Ovary (tissue), 9 donors: Measurements from ENCODE around the gene LGI2. TPM values are rescaled to one million over a fixed set of nuclear protein-coding genes. Genes with fewer than 3 reads are reported as not detected.

ENCODE experiments used
- DNase-seq, 5 donors: peaks; one replicate each; pipeline ENCODE4 v3.0.0-alpha.2; 2019 to 2020
- H3K27ac ChIP-seq, 2 donors: fragments of 200-600 bp; one replicate each; pipeline versions ENCODE4 v1.5.1 to v1.8.0; 2019 to 2022
- H3K27me3 ChIP-seq: fragments of 200-600 bp; one replicate; pipeline ENCODE4 v1.8.0; 2022
- H3K36me3 ChIP-seq: fragments of 200-600 bp; sonication (generic); one replicate; pipeline ENCODE4 v1.5.1; 2019
- H3K4me1 ChIP-seq: one replicate; pipeline ENCODE4 v1.8.1; 2013; ENCODE audit warnings: mild to moderate bottlenecking, moderate library complexity; ENCODE audit not compliant: insufficient read depth
- H3K4me3 ChIP-seq: fragments of 200-600 bp; sonication (generic); one replicate; pipeline ENCODE4 v1.5.1; 2017
- H3K9me3 ChIP-seq, 2 donors: fragments of 200-600 bp in 1 of 2; sonication (generic) in 1 of 2; one replicate each; pipeline versions ENCODE4 v1.5.1 to v1.8.1; 2013 to 2019; ENCODE audit warnings: mild to moderate bottlenecking in 1 of 2, moderate library complexity in 1 of 2
- EP300 ChIP-seq: sonication (generic); formaldehyde crosslinking; IDR thresholded peaks from one replicate; pipeline ENCODE4 v1.6.1; 2017; ENCODE audit warnings: antibody characterized with exemption
- POLR2A ChIP-seq: fragments of 450-650 bp; IDR thresholded peaks from one replicate; pipeline ENCODE4 v1.6.1; 2017; ENCODE audit warnings: antibody characterized with exemption, mild to moderate bottlenecking, moderate library complexity
- WGBS, 3 donors: extraction: QIAGEN DNeasy Blood & Tissue Kit in 1 of 3; methylation state at CpG; one replicate each; pipeline versions ENCODE4 v1.1.5 to v1.1.7; 2013 to 2017; 5-methylcytosine and 5-hydroxymethylcytosine counted together
- intact Hi-C, 4 donors: fragments of 100-400 bp; cut with DNase I; formaldehyde crosslinking; loops; one replicate each; pipeline versions ENCODE4 v1.11.0 to v1.15.1; 2022 to 2023
- polyA plus RNA-seq, 2 donors: library from polyadenylated mRNA; stranded (reverse); fragments of 200-250 nt in 1 of 2; fragments of 350-450 nt in 1 of 2; fragmentation: Illumina TruSeq in 1 of 2; extraction: RNeasy Lipid Tissue Mini Kit (QIAGEN cat#74804) in 1 of 2; gene quantifications; one replicate each; pipeline ENCODE4 v1.2.3, GENCODE V29; 2013 to 2014
- total RNA-seq, 7 donors: library from RNA; depleted of rRNA in 2 of 7; stranded (reverse); fragments of >200 nt in 2 of 7; fragmentation: NEBNext Ultra II Directional in 3 of 7; extraction: Animal tissue kit (Norgen Biotek cat#: 25700) in 3 of 7; gene quantifications; one replicate each; pipeline versions ENCODE4 v1.1.0 to v1.2.4, GENCODE V29; 2016 to 2023
- TF ChIP-seq, protein P1 (sequence below), 3 donors: fragments of 450-650 bp in 2 of 3; fragments of 200-600 bp in 1 of 3; IDR thresholded peaks; one replicate each; pipeline versions ENCODE4 v1.5.1 to v1.8.0; 2016 to 2022; ENCODE audit warnings: antibody characterized with exemption in 3 of 3, mild to moderate bottlenecking in 1 of 3
- donor health status: DM: no; HTN: no; CAD: no; lungs with moderate emphysema.
- donor health status: DM: no; HTN: no; CAD: no.
- donor health status: Bipolar disorder and iron deficiency.
- donor health status: DM: yes; HTN: yes; CAD: no.
- donor health status: DM: no; HTN: no; CAD: no.
- donor health status: DM: yes; HTN: yes; CAD: no.

The LGI2 gene
- total and polyA plus RNA-seq, 9 donors = 0.36 to 19.8 (median 1.9) TPM

DNA sequence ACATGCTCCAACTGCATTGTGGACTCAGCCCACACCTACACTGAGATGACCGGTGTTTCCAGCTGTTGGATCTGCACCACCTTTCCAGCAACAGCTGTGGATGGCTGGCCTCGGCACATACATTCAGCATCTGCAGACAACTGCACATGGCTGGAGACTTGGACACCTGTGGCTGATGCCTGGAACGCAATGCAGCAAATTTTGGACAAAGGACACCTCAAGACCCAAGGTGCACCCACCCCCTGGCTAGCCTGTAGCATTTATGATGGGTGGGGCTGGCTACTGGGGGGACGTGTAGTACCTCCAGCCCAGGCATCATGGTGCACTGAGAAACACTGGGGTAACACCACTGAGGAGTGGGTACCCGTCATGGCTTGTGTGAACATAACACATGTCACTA lies 60.6 kb downstream of the LGI2 start:
- H3K9me3 ChIP-seq = no peaks in the 10 kb centered on the region
- H3K27ac ChIP-seq = no peak overlapping the region
- H3K4me3 ChIP-seq = no peak overlapping the region
- intact Hi-C loops = loop anchor here in 1 of 4 donors (10.0 kb wide), 1 partner anchor 285 kb away; no protein-coding TSS in a partner anchor
- H3K4me1 ChIP-seq = no peaks in the 10 kb centered on the region
- H3K36me3 ChIP-seq = no peaks in the 10 kb centered on the region
- WGBS, 3 donors = 83 to 89% (median 85%) methylated on average over 5 of the region's 5 CpGs
- TF ChIP-seq EP300 (no peak), POLR2A (no peak)
- TF ChIP-seq, protein P1, sequence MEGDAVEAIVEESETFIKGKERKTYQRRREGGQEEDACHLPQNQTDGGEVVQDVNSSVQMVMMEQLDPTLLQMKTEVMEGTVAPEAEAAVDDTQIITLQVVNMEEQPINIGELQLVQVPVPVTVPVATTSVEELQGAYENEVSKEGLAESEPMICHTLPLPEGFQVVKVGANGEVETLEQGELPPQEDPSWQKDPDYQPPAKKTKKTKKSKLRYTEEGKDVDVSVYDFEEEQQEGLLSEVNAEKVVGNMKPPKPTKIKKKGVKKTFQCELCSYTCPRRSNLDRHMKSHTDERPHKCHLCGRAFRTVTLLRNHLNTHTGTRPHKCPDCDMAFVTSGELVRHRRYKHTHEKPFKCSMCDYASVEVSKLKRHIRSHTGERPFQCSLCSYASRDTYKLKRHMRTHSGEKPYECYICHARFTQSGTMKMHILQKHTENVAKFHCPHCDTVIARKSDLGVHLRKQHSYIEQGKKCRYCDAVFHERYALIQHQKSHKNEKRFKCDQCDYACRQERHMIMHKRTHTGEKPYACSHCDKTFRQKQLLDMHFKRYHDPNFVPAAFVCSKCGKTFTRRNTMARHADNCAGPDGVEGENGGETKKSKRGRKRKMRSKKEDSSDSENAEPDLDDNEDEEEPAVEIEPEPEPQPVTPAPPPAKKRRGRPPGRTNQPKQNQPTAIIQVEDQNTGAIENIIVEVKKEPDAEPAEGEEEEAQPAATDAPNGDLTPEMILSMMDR (IDR thresholded peaks at IDR 0.05) = no peak
- H3K27me3 ChIP-seq = no peaks in the 10 kb centered on the region
- DNase-seq = no peak

- H3K9me3 ChIP-seq = no peaks in the 10 kb centered on the region
- no peaks in the 10 kb centered on the region for H3K4me1 ChIP-seq
- WGBS, 3 donors = 86 to 90% (median 89%) methylated on average over 5 to 6 of the region's 6 CpGs
- H3K27me3 ChIP-seq = no peaks in the 10 kb centered on the region
- no peak overlapping the region for H3K4me3 ChIP-seq
- no peak for DNase-seq
- H3K36me3 ChIP-seq = no peaks in the 10 kb centered on the region
- TF ChIP-seq POLR2A = no peak
- no peak for TF ChIP-seq EP300
- TF ChIP-seq, protein P1 (IDR thresholded peaks at IDR 0.05) = no peak
- no peak overlapping the region for H3K27ac ChIP-seq
- intact Hi-C loops = no loop called here
Observed at GRCh38 chr4:24969486-24969885, 61.3 kb downstream of the LGI2 start.

GRCh38 chr4:24968992-24969391 lies 61.8 kb downstream of the LGI2 start:
- Histone ChIP-seq H3K4me3 (no peak overlapping the region), H3K27ac (no peak overlapping the region), H3K27me3 (no peaks in the 10 kb centered on the region), H3K36me3 (no peaks in the 10 kb centered on the region), H3K4me1 (no peaks in the 10 kb centered on the region), H3K9me3 (no peaks in the 10 kb centered on the region)
- 89 to 93% (median 91%) methylated on average over 3 of the region's 3 CpGs for WGBS, 3 donors
- TF ChIP-seq, protein P1 (IDR thresholded peaks at IDR 0.05) = no peak
- TF ChIP-seq EP300 (no peak), POLR2A (no peak)
- DNase-seq = no peak
- intact Hi-C loops = no loop called here

DNA sequence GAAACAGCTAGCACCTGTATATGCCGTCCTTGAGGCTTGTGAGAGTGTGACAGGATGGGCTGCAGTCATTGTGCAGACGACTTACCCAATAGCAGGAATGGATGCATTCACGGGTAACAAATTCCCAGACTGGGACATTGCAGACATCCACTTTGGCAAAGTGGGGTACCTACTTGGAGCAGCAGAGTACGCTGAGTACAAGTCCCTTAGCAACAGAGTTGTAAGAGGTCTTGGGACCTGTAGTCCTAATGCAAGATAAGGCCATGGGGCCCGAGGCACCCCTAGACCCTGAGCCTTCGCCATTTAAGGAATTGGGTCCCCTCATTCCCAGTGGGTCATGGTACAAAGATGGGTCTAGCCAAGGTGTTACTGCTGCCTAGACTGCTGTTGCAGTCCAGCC lies 62.5 kb downstream of the LGI2 start:
- Histone ChIP-seq H3K36me3 (no peaks in the 10 kb centered on the region), H3K4me3 (no peak overlapping the region), H3K27me3 (no peaks in the 10 kb centered on the region), H3K27ac (no peak overlapping the region), H3K4me1 (no peaks in the 10 kb centered on the region), H3K9me3 (no peaks in the 10 kb centered on the region)
- WGBS, 3 donors = 89 to 93% (median 90%) methylated on average over 6 of the region's 6 CpGs
- DNase-seq = no peak
- intact Hi-C loops = no loop called here
- TF ChIP-seq, protein P1 (IDR thresholded peaks at IDR 0.05) = no peak

GRCh38 chr4:24967346-24967745 lies 63.4 kb downstream of the LGI2 start:
- no peak overlapping the region for H3K27ac ChIP-seq
- H3K4me1 ChIP-seq = no peaks in the 10 kb centered on the region
- no peaks in the 10 kb centered on the region for H3K36me3 ChIP-seq
- DNase-seq = no peak
- TF ChIP-seq POLR2A (no peak), EP300 (no peak)
- TF ChIP-seq, protein P1 (IDR thresholded peaks at IDR 0.05) = no peak
- H3K9me3 ChIP-seq = no peaks in the 10 kb centered on the region
- H3K27me3 ChIP-seq = no peaks in the 10 kb centered on the region
- H3K4me3 ChIP-seq = no peak overlapping the region
- intact Hi-C loops = no loop called here
- 76 to 90% (median 82%) methylated on average over 4 of the region's 4 CpGs for WGBS, 3 donors
